ENCODE results near the gene RPS8. TPM values are rescaled to one million over a fixed set of nuclear protein-coding genes. Genes with fewer than 3 reads are reported as not detected.

Gene RPS8
- total RNA-seq, 1 donor from 2014 or later, result 1,179 TPM

DNA sequence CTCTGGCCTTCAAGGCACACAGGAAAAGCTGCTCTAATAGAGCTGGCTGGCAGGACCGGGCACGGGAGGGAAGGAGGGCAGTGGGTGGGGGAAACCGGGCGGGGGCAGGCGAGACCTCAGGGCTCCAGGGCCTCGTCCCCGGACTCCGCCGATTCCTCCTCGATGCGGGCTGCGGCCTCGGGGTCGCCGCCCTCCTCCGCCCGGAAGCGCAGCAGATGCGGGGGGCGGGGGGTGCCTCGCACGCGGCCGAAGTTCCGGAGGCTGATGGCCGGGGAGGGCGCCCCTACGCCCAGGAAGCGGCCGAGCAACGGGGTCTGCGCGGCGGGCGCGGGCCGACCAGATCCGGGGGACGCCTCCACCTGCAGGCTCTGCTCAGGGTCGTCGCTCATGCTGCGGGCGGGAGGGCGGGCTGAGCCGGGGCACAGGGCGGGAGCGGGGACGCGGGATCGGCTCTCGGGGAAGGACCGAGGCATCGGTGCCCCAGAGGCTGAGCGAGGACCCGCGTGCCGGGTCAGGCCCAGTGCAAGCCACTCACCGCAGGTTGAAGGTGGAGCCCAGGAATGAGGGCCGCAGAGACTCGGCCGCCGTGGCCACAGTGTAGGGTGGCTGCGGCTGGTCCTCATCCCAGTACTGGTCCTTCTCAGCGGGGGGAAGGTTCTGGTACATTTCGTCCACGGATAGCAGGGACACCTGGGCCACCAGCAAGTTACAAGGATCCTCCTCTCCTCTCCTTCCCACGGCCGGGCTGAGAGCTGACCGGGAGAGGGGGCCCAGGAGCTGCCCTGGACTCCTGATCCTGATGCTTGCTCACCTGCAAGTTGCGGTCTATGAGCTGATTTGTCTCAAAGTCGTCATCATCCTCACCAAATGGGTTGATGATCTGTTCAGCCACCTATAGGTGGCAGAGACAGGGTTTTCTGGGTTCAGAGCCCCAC is 9.0 kb downstream of the RPS8 start:
- Mint-ChIP-seq H3K27ac (ENCODE audit: unreplicated experiment) (no peak overlapping the region), H3K4me1 (ENCODE audit: low read depth) (peaks cover 22% of the 10 kb centered on the region), H3K4me3 (ENCODE audit: unreplicated experiment) (peak overlapping the region; percentile 37), H3K9me3 (ENCODE audit: low read depth) (no peaks in the 10 kb centered on the region), H3K27me3 (ENCODE audit: low read depth) (no peaks in the 10 kb centered on the region), H3K36me3 (ENCODE audit: low read depth) (peaks cover 6% of the 10 kb centered on the region)
- TF ChIP-seq, protein P1, sequence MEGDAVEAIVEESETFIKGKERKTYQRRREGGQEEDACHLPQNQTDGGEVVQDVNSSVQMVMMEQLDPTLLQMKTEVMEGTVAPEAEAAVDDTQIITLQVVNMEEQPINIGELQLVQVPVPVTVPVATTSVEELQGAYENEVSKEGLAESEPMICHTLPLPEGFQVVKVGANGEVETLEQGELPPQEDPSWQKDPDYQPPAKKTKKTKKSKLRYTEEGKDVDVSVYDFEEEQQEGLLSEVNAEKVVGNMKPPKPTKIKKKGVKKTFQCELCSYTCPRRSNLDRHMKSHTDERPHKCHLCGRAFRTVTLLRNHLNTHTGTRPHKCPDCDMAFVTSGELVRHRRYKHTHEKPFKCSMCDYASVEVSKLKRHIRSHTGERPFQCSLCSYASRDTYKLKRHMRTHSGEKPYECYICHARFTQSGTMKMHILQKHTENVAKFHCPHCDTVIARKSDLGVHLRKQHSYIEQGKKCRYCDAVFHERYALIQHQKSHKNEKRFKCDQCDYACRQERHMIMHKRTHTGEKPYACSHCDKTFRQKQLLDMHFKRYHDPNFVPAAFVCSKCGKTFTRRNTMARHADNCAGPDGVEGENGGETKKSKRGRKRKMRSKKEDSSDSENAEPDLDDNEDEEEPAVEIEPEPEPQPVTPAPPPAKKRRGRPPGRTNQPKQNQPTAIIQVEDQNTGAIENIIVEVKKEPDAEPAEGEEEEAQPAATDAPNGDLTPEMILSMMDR (IDR thresholded peaks at IDR 0.05), result peak; percentile 33
- DNase-seq (ENCODE audit: low spot score), result peak; percentile 88

DNA sequence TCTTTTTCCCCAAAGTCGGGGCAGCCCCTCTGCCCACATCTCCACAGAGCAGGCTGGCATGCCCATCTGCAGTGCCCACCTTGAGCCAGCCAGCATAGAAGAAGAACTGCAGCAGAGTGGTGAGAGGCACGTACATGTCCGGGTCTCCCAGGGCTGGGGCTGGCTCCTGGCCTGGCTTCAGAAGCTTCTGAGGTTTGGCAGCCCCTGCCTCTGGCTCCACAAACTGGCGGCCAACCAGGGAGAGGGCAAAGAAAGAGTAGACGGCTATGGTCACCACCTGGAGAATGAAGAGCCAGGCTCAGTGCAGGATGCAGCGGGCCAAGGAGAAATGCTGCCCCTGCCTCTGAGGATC is 9.7 kb downstream of the RPS8 start:
- DNase-seq (ENCODE audit: low spot score), result peak; percentile 83
- H3K4me3 Mint-ChIP-seq (ENCODE audit: unreplicated experiment), result no peak overlapping the region
- no peak overlapping the region for H3K27ac Mint-ChIP-seq (ENCODE audit: unreplicated experiment)
- peaks cover 6% of the 10 kb centered on the region for H3K36me3 Mint-ChIP-seq (ENCODE audit: low read depth)
- H3K4me1 Mint-ChIP-seq (ENCODE audit: low read depth), result peaks cover 22% of the 10 kb centered on the region
- no peaks in the 10 kb centered on the region for H3K9me3 Mint-ChIP-seq (ENCODE audit: low read depth)
- H3K27me3 Mint-ChIP-seq (ENCODE audit: low read depth), result no peaks in the 10 kb centered on the region
- TF ChIP-seq, protein P1 (IDR thresholded peaks at IDR 0.05), result no peak

DNA sequence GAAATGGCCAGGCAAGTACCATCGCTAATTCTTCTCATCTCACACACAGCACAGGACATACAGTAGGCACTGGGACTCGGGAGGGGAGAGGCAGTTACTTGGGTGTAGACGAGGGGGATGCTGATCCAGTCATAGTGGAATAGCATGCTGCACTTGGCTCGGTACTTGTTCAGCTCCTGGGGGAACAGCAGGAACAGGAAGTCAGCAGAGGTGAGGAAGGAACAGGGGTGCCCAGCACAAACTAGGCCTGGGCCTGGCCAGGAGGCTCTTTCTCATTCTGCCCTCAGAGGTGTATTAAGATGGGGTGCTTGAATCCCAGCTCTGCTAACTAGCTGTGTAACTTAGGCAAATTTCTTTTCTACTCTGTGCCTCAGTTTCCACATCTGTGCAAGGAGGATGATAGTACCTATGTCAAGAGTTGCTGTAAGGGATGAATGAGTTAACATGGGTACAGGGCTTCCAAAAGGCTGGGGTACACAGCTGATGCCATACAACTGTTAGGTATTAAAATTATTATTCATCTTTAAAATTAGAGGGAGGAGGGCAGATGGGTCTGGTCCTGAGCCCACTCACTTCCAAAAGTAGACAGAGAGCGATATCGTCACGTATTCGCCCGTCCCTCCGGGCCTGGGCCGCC is 10.3 kb downstream of the RPS8 start:
- peaks cover 6% of the 10 kb centered on the region for H3K36me3 Mint-ChIP-seq (ENCODE audit: low read depth)
- DNase-seq (ENCODE audit: low spot score), result peak; percentile 55
- peak overlapping the region; percentile 40 for H3K4me3 Mint-ChIP-seq (ENCODE audit: unreplicated experiment)
- no peaks in the 10 kb centered on the region for H3K9me3 Mint-ChIP-seq (ENCODE audit: low read depth)
- H3K4me1 Mint-ChIP-seq (ENCODE audit: low read depth), result peaks cover 22% of the 10 kb centered on the region
- no peak overlapping the region for H3K27ac Mint-ChIP-seq (ENCODE audit: unreplicated experiment)
- no peaks in the 10 kb centered on the region for H3K27me3 Mint-ChIP-seq (ENCODE audit: low read depth)
- TF ChIP-seq, protein P1 (IDR thresholded peaks at IDR 0.05), result no peak

DNA sequence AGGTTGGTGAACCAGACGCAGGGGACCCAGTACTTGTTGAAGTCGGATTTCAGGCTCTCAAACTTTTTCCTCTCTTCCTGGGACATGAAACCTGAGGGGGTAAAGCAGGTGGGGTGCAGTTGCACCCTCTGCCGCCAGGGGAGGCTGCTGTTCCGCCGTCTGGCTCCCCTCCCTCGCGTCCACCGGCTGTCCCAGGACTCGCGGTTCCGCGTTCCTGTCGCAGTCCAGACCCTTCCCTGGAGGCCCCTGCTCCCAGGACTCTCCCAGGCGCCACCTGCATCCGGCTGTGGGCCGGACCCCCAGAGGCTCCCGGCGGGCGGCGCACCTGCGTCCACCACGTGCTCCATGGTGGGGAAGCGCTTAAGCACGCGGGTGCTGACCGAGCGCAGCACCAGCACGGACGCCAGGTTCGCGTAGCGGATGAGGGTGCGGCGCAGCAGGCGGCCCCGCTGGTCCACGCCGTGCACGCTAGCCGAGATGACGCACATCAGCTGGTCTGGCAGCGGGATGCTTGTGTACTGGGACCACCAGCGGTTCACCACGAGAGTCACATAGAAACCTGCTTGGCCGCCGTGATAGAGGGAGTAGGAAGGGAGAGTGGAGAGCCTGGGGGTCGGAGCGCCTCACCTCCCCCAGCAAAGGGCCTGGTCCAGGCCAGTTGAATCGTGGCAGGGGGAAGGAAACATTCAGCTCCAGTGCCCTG is 10.9 kb downstream of the RPS8 start:
- Mint-ChIP-seq H3K4me1 (ENCODE audit: low read depth) (peaks cover 22% of the 10 kb centered on the region), H3K27ac (ENCODE audit: unreplicated experiment) (no peak overlapping the region), H3K4me3 (ENCODE audit: unreplicated experiment) (peak overlapping the region; percentile 40), H3K36me3 (ENCODE audit: low read depth) (peaks cover 3% of the 10 kb centered on the region), H3K9me3 (ENCODE audit: low read depth) (no peaks in the 10 kb centered on the region), H3K27me3 (ENCODE audit: low read depth) (no peaks in the 10 kb centered on the region)
- TF ChIP-seq, protein P1 (IDR thresholded peaks at IDR 0.05), result peak; percentile 99
- peak; percentile 81 for DNase-seq (ENCODE audit: low spot score)

DNA sequence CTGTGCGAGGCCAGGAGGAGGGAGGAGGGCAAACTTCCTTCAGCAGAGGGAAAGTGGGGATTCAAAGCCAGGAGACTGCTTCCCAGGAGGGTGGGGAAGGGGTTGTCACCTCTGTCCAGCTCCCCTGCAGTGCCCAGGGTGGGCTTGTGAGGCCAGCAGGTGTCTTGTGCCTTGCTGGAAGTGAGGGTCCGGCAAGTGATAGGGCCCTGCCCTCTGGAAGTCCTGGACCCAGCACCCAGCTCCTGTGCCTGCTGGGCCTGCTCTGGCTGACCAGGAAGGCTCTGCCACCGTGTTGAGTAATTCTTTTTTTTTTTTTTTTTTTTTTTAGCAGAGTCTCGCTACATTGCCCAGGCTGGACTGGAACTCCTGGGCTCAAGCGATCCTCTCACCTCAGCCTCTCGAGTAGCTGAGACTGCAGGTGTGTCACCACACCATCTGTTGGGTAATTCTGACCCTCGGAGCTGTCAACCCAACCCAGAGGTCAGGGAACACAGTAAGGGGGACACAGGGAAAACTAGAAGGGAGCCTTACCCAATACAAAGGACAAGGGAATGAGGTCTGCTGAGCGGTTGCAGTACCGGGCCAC is 11.6 kb downstream of the RPS8 start:
- peak; percentile 53 for DNase-seq (ENCODE audit: low spot score)
- Mint-ChIP-seq H3K27ac (ENCODE audit: unreplicated experiment) (no peak overlapping the region), H3K4me3 (ENCODE audit: unreplicated experiment) (peak overlapping the region; percentile 40), H3K27me3 (ENCODE audit: low read depth) (no peaks in the 10 kb centered on the region), H3K4me1 (ENCODE audit: low read depth) (peaks cover 22% of the 10 kb centered on the region), H3K36me3 (ENCODE audit: low read depth) (no peaks in the 10 kb centered on the region), H3K9me3 (ENCODE audit: low read depth) (no peaks in the 10 kb centered on the region)
- TF ChIP-seq, protein P1 (IDR thresholded peaks at IDR 0.05), result no peak
